H54 (cell line): Measurements from ENCODE around the gene SCLT1.
"Not testable (repeated sequence)": the region's sequence is repeated elsewhere in the genome, so short reads cannot be mapped to it uniquely, and the experiment has no call there.

Experiments
- DNase-seq: peaks from one replicate; pipeline ENCODE4 v3.0.0; 2011; ENCODE audit warnings: low spot score, mixed read lengths; ENCODE audit not compliant: insufficient read length
- FAIRE-seq: peaks from 3 replicates; lab custom pipeline; 2011; peaks lifted over from hg19 to GRCh38; lab: Jason Lieb, UNC
- POLR2A ChIP-seq: IDR thresholded peaks from 2 replicates; pipeline ENCODE4 v1.6.1; 2011; ENCODE audit warnings: low read depth, mild to moderate bottlenecking, low read length

The SCLT1 gene

GRCh38 chr4:129093191-129093920 lies at the start of gene SCLT1:
Gene SCLT1, minus strand, starts transcription at chr4:129093539. Its CDS starts 436 bp downstream, at chr4:129093103.
- FAIRE-seq: peak; percentile 86
- DNase-seq: peak; percentile 45
- TF ChIP-seq POLR2A: peak; percentile 88

- DNase-seq (no peak), FAIRE-seq (no peak)
- TF ChIP-seq POLR2A: no peak
These were observed 47.2 kb upstream of the SCLT1 start for GRCh38 chr4:129140521-129140920.

- TF ChIP-seq POLR2A: no peak
- DNase-seq (no peak), FAIRE-seq (no peak)
These were observed 45.6 kb upstream of the SCLT1 start for GRCh38 chr4:129138810-129139496.

- no peak for TF ChIP-seq POLR2A
- DNase-seq (no peak), FAIRE-seq (no peak)
These were observed 43.1 kb upstream of the SCLT1 start for GRCh38 chr4:129136433-129136832.

GRCh38 chr4:129131343-129131742 lies 38.0 kb upstream of the SCLT1 start:
- no peak for FAIRE-seq
- no peak for TF ChIP-seq POLR2A

GRCh38 chr4:129129143-129129542 lies 35.8 kb upstream of the SCLT1 start:
- TF ChIP-seq POLR2A: no peak
- no peak for DNase-seq
- no peak for FAIRE-seq

More at GRCh38 chr4:129131343-129131742, 38.0 kb upstream of the SCLT1 start:
- no peak for DNase-seq

- not testable (repeated sequence) for FAIRE-seq, DNase-seq
These were observed 33.3 kb upstream of the SCLT1 start for GRCh38 chr4:129126614-129127013.

GRCh38 chr4:129117705-129118104 lies 24.4 kb upstream of the SCLT1 start:
- FAIRE-seq: no peak

GRCh38 chr4:129113919-129114318 lies 20.6 kb upstream of the SCLT1 start:
- FAIRE-seq (no peak), DNase-seq (no peak)
- no peak for TF ChIP-seq POLR2A

More at GRCh38 chr4:129117705-129118104, 24.4 kb upstream of the SCLT1 start:
- no peak for DNase-seq
- no peak for TF ChIP-seq POLR2A

GRCh38 chr4:129113434-129113833 lies 20.1 kb upstream of the SCLT1 start:
- DNase-seq (no peak), FAIRE-seq (no peak)
- no peak for TF ChIP-seq POLR2A

GRCh38 chr4:129111919-129112318 lies 18.6 kb upstream of the SCLT1 start:
- FAIRE-seq (no peak), DNase-seq (no peak)
- TF ChIP-seq POLR2A: no peak

GRCh38 chr4:129110931-129111330 lies 17.6 kb upstream of the SCLT1 start:
- DNase-seq (no peak), FAIRE-seq (no peak)
- TF ChIP-seq POLR2A: no peak

GRCh38 chr4:129109965-129110824 lies 16.9 kb upstream of the SCLT1 start:
- FAIRE-seq (no peak), DNase-seq (no peak)
- TF ChIP-seq POLR2A: no peak

- FAIRE-seq: no peak
- DNase-seq: no peak
- no peak for TF ChIP-seq POLR2A
These were observed 5.2 kb upstream of the SCLT1 start for GRCh38 chr4:129098531-129099001.
